ENCODE data around the gene HOXD8.

DNA sequence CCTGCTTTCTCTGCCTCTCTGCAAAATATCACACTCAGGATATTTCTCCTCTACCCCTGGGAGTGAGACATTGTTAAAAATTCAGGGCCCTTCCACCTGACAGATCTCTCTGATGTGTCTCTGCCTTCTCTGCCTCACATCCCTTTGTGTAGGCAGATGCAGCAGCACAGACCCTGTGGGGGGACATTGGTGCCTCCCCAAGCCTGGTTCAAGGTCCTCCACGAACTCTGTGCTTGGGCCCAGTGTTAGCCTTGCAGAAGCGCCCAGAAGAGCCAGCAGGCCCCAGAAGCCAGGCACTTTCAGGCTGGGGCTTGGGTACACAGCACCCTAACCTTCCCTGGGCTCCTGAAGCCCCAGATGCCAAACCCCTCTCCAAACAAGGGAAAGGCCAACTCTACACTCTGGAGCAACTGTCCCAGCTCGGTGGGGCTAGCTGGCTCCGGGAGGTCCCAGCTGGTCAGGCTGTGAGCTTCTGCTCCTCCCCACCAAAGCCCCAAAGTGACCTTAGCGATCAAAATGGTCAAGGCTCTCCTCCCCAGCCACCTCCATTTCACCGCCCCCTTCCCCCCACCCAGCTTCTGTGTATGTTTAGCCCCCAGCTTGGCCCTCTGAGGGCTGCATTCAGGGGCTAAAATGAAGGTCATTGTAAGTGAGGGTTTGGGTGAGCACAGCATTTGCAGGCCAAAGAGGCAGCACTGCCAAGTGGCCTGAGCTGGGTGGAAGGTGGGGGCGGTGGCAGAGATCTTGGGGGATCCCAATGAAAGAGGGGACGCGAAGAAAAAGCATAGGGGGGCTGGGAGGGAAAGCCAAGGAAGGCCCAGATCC, 4.3 kb upstream of the HOXD8 start:
- TF ChIP-seq CTCF (conservative IDR thresholded peaks at IDR 0.05 in 1 of 2, IDR thresholded peaks at IDR 0.05 in 1 of 2; ENCODE audit: low read depth in 1 of 2, low read length in 2 of 2) (no peak), EZH2 (IDR thresholded peaks at IDR 0.05; ENCODE audit: low read length, missing control alignments) (no peak)
